Choroid plexus epithelial cell (primary cell): ENCODE results near the gene EIF3A.

Experiments used
- DNase-seq: peaks from one replicate; pipeline ENCODE4 v3.0.0-alpha.2; 2010; ENCODE audit warnings: low read depth
- H3K4me3 ChIP-seq: 2 replicates; pipeline ENCODE4 v1.5.1; 2011; ENCODE audit warnings: low read depth, mild to moderate bottlenecking, control low read depth, low read length, moderate library complexity
- TF ChIP-seq, protein P1 (sequence below): conservative IDR thresholded peaks from 2 replicates; pipeline ENCODE4 v1.5.1; 2011; ENCODE audit warnings: low read depth, mild to moderate bottlenecking, control low read depth, inconsistent platforms, low read length, moderate library complexity

The EIF3A gene

DNA sequence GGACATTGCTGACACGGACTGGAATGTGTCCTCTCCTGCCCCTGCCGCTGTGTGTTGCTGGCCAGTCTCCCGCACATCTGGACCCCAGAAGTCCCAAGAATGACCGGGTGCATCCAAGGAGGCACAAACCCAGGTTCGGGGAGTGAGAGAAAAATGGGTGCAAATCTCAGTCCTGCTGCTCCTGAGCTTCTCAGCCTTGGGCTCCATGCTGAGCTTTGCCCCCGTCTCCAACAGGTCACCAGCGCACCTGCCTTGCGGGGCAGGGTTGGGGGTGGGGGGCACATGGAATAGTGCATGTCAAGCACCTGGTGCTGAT is 57.1 kb downstream of the EIF3A start:
- TF ChIP-seq, protein P1, sequence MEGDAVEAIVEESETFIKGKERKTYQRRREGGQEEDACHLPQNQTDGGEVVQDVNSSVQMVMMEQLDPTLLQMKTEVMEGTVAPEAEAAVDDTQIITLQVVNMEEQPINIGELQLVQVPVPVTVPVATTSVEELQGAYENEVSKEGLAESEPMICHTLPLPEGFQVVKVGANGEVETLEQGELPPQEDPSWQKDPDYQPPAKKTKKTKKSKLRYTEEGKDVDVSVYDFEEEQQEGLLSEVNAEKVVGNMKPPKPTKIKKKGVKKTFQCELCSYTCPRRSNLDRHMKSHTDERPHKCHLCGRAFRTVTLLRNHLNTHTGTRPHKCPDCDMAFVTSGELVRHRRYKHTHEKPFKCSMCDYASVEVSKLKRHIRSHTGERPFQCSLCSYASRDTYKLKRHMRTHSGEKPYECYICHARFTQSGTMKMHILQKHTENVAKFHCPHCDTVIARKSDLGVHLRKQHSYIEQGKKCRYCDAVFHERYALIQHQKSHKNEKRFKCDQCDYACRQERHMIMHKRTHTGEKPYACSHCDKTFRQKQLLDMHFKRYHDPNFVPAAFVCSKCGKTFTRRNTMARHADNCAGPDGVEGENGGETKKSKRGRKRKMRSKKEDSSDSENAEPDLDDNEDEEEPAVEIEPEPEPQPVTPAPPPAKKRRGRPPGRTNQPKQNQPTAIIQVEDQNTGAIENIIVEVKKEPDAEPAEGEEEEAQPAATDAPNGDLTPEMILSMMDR = no peak
- DNase-seq = no peak
- H3K4me3 ChIP-seq = no peak overlapping the region

DNA sequence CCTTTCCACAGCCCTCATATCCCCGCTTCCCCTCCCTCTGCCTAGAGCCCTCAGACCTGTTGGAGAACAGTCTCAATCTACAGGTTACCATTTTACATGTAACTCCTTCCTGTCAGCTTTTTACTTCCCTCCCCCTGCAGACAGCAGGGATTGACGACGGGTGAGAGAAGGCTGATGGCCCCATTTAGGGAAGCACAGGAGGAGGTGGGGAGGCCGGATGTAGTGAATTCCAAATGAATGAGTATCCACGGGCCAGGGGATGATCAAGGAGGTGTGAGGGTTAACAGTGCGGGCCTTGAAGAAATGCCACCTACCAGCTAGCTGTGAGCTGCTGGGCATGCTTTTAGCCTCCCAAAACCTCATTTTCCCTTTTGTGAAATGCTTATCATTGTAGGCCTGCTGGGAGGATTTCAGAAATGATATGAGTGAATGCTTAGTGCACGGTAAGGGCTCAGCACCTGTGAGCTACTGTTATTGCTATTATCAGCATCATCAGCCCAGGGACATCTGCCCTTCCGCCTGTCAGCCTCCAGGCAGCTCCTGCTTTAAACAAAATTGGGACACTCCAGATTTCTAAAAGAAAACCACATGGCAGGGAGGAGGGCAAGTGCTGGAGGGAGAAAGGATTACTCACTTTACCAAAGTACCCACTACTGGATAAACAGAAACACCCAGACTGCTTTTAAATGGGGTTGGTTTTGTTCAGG is 57.6 kb downstream of the EIF3A start:
- TF ChIP-seq, protein P1 = no peak

DNA sequence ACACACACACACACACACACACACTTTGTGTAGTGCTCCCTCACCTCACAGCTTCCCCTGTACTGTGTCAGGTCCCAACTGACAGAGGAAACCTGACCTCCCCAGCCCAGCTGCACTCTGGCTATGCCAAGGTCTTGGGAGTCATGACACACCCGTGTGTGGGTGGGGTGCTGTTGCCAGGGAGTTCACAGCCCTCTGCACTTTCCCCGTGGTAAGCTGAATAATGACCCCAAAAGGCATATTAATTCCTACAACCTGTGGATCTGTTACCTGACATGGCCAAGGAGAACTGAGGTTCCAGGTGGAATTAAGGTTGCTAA is 60.0 kb downstream of the EIF3A start:
- TF ChIP-seq, protein P1 = no peak
- no peak overlapping the region for H3K4me3 ChIP-seq
- DNase-seq = no peak

More for the DNA sequence above, 57.6 kb downstream of the EIF3A start:
- no peak overlapping the region for H3K4me3 ChIP-seq
- DNase-seq = peak; percentile 36

DNA sequence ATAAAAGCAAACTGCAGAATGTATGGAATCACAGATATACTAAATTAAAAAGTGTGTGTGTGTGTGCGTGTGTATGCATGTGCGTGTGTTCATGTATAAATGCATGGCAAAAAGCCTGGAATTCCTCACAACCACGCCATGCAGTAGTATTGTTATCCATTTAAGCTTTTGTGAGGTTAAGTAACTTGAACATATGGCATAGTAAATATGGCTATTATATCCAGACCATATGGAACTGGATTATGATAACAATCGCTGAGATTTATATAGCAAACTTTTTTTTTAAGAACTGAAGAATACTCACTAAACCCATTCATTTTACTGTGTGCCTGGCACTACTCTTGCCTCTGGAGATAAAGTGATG is 73.4 kb downstream of the EIF3A start:
- TF ChIP-seq, protein P1 = no peak
- no peak for DNase-seq
- H3K4me3 ChIP-seq = no peak overlapping the region

DNA sequence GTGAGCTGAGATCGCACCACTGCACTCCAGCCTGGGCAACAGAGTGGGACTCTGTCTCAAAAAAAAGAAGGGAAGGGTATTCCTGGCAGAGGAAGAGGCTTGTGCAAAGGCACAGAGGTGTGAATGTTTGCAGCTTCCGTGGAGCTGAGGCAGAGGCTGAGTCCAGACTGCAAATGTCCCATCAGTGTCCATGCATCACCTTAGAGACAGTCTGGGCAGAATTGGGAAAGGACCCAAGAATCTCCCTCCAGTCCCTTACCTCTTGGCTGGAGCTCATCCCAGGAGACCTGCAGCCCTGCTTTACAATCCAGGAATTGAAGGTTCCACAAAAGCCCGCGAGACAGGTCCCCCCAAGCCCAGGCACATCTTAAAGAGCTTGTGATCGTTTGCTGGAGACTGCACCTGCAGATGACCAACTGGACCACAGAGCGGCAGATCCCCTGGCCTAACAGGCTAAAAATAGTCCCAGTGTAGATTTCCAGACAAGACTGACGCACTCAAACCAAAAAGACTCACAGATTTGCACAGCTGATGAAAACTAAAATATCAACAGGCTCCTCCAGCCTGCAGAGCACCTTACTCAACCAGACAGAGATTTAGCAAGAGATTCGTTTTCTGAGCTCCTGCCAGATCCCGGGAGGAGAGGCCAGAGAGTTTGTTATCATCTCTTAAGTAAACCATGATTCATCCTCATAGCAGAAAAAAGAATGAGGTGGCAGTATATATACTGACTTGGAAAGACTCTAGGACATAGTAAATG is 74.0 kb downstream of the EIF3A start:
- TF ChIP-seq, protein P1 = peak; percentile 27
- no peak overlapping the region for H3K4me3 ChIP-seq
- DNase-seq = peak; percentile 99

DNA sequence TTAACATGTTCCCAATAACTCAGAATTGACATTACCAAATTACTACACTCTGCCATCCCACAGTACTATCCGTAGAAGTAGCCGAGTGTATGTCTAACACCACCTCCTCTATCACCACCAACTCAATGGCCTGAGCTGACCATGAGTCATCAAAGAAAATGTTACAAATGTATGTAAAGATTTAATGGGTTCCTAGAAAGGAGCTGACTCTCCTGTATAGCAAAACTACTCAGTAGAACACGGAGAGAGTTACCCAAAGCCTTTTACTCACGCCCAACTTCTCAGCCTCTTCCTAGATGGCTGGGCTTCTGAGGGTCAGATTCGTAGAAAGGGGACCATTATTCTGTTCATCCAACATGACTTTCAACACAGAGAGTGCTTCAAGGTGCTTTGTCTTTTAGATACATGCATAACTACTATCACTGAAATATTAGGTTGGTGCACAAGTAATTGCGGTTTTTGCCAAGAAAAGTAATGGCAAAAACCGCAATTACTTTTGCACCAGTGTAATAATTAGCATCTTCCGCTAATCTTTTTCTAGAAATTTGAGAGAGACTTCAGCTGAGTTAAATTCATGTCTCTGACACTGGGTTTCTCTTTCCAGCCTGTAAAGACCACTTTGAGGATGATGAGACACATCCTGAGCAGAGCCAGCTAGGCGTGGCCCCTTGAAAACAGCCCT is 75.1 kb downstream of the EIF3A start:
- H3K4me3 ChIP-seq = no peak overlapping the region
- TF ChIP-seq, protein P1 = no peak
- DNase-seq = peak; percentile 46
